ENCODE data around the gene ABCD3.
A peak's percentile ranks its signal among the peaks of the same experiment; 100 is the strongest.
"Not testable (repeated sequence)": the region's sequence is repeated elsewhere in the genome, so short reads cannot be mapped to it uniquely, and the experiment has no call there.

ABCD3 gene

DNA sequence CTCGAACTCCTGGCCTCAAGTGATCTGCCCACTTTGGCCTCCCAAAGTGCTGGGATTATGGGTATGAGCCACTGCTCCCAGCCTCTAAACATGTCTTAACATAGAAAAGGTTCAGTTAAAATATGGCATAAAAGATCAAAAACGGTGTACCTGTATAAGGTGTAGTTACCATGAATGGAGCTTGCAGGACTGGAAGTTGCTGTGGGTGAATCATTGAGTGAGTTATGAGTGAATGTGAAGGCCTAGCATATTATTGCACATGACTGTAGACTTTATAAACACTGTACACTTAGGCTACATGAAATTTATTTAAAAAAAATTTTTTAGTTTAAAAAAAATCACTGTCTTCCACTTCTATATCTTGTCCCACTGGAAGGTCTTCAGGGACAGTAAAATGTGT lies 15.7 kb downstream of the ABCD3 start:
- TF ChIP-seq, protein P1, sequence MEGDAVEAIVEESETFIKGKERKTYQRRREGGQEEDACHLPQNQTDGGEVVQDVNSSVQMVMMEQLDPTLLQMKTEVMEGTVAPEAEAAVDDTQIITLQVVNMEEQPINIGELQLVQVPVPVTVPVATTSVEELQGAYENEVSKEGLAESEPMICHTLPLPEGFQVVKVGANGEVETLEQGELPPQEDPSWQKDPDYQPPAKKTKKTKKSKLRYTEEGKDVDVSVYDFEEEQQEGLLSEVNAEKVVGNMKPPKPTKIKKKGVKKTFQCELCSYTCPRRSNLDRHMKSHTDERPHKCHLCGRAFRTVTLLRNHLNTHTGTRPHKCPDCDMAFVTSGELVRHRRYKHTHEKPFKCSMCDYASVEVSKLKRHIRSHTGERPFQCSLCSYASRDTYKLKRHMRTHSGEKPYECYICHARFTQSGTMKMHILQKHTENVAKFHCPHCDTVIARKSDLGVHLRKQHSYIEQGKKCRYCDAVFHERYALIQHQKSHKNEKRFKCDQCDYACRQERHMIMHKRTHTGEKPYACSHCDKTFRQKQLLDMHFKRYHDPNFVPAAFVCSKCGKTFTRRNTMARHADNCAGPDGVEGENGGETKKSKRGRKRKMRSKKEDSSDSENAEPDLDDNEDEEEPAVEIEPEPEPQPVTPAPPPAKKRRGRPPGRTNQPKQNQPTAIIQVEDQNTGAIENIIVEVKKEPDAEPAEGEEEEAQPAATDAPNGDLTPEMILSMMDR (IDR thresholded peaks at IDR 0.05; ENCODE audit: low read depth, low read length), result no peak

DNA sequence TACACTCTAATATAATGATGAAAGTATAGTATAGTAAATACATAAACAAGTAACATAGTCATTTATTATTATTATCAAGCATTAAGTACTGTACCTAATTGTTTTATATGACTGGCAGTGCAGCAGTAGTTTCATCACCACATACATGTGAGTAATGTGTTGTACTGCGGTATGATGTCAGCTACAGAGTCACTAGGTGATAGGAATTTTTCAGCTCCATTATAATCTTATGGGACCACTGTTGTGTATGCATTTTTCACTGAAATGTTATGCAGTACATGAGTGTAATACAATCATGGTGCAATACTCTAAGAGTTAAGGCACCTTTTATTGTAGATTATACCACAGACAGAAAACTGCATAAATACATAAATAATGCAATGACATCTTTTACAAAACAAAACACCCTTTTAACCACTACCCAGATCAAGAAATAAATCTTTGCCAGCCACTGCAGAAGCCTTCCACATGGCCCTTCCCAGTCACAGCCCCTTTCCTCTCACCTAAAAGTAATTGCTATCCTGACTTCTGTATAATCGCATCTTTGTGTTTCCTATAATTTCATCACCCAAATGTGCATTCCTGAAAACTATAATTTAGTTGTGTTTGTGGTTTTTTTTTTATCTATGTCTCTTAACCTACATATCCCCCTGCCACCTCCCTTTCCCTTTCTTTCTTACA lies 16.3 kb downstream of the ABCD3 start:
- DNase-seq, result no peak
- Histone ChIP-seq H3K27ac (no peak overlapping the region), H3K4me3 (ENCODE audit: low read depth, low read length) (no peak overlapping the region), H3K27me3 (ENCODE audit: insufficient read depth, low read depth, severe bottlenecking) (no peaks in the 10 kb centered on the region), H3K36me3 (no peaks in the 10 kb centered on the region; the same call in 1 of the 2 replicates), H3K9me3 (ENCODE audit: severe bottlenecking) (no peaks in the 10 kb centered on the region)
- TF ChIP-seq, protein P1 (IDR thresholded peaks at IDR 0.05; ENCODE audit: low read depth, low read length), result no peak

More for the DNA sequence above, 15.7 kb downstream of the ABCD3 start:
- no peak overlapping the region for H3K4me3 ChIP-seq (ENCODE audit: low read depth, low read length)
- no peak overlapping the region for H3K27ac ChIP-seq
- H3K9me3 ChIP-seq (ENCODE audit: severe bottlenecking), result no peaks in the 10 kb centered on the region
- no peaks in the 10 kb centered on the region; the same call in 1 of the 2 replicates for H3K36me3 ChIP-seq
- H3K27me3 ChIP-seq (ENCODE audit: insufficient read depth, low read depth, severe bottlenecking), result no peaks in the 10 kb centered on the region
- no peak for DNase-seq

DNA sequence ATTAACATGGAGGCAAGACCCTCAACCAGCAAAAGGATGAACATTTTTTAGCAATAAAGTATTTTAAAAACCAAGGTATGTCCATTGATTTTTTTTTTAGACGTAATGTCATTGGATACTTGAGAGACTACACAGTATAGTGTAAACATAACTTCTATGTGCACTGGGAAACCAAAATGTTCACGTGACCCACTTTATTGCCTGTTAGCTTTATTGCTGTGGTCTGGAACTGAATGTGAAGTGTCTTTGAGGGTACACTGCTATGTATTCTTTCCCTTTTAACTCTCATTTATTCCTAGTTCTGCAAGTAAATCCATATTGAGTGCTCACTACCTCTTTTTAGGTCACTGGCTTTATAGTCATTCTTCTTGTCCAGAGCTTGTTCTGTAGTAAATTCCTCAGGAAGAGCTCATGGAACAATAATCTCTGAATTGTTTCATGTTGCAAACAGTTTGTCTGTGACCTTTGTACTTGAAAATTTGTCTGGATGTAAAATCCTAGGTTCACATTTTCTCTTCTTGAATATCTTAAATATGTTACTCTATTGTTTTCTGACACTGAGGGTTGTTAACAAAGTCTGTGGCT lies 20.6 kb downstream of the ABCD3 start:
- no peak for DNase-seq

DNA sequence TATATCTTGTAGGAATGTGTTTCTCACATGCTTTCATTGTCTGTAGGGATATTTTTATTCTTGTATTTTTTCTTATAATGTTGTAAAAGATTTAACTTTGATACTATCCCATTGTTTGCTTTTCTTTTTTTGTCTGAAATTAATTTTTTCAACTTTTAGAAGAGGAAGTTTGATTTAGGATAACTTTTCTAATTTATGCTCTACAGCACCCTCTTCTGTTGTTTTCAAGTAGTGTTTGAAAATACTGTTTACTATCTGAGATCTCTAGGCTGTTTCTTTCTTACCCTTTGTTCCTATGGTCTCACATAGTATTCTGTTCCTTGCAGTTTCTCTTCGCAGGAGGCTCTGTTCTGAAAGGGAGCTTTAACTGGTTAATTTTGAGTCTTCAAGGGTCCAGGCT lies 21.9 kb downstream of the ABCD3 start:
- H3K36me3 ChIP-seq, result no peaks in the 10 kb centered on the region; the same call in 1 of the 2 replicates
- H3K4me3 ChIP-seq (ENCODE audit: low read depth, low read length), result no peak overlapping the region
- TF ChIP-seq, protein P1 (IDR thresholded peaks at IDR 0.05; ENCODE audit: low read depth, low read length), result no peak
- peaks cover 3% of the 10 kb centered on the region for H3K9me3 ChIP-seq (ENCODE audit: severe bottlenecking)
- DNase-seq, result no peak
- H3K27me3 ChIP-seq (ENCODE audit: insufficient read depth, low read depth, severe bottlenecking), result no peaks in the 10 kb centered on the region
- no peak overlapping the region for H3K27ac ChIP-seq

More for the DNA sequence above, 20.6 kb downstream of the ABCD3 start:
- Histone ChIP-seq H3K36me3 (no peaks in the 10 kb centered on the region; the same call in 1 of the 2 replicates), H3K27ac (no peak overlapping the region), H3K4me3 (ENCODE audit: low read depth, low read length) (no peak overlapping the region), H3K9me3 (ENCODE audit: severe bottlenecking) (no peaks in the 10 kb centered on the region), H3K27me3 (ENCODE audit: insufficient read depth, low read depth, severe bottlenecking) (no peaks in the 10 kb centered on the region)
- TF ChIP-seq, protein P1 (IDR thresholded peaks at IDR 0.05; ENCODE audit: low read depth, low read length), result no peak

DNA sequence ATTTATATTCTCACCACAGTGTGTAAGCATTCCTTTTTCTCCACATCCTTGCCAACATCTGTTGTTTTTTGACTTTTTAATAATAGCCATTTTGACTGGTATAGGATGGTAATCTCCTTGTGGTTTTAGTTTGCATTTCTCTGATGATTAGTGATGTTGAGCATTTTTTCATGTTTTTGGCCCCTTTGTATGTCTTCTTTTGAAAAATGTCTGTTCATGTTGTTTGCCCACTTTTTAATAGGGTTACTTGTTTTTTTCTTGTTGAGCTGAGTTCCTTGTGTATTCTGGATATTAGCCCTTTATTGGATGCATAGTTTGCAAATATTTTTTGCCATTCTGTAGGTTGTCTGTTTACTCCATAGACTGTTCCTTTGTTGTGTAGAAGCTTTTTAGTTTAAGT lies 24.9 kb downstream of the ABCD3 start:
- H3K27ac ChIP-seq; H3K36me3 ChIP-seq; H3K9me3 ChIP-seq (ENCODE audit: severe bottlenecking); DNase-seq; H3K27me3 ChIP-seq (ENCODE audit: insufficient read depth, low read depth, severe bottlenecking); H3K4me3 ChIP-seq (ENCODE audit: low read depth, low read length): not testable (repeated sequence)

DNA sequence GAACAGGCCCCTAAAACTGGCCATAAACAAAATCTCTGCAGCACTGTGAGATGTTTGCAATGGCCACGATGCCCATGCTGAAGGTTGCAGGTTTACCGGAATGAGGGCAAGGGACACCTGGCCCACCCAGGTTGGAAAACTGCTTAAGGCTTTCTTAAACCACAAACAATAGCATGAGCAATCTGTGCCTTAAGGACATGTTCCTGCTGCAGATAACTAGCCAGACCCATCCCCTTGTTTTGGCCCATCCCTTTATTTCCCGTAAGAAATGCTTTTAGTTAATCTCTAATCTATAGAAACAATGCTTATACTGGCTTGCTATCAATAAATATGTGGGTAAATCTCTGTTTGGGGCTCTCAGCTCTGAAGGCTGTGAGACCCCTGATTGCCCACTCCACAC lies 26.6 kb downstream of the ABCD3 start:
- H3K9me3 ChIP-seq (ENCODE audit: severe bottlenecking); H3K27me3 ChIP-seq (ENCODE audit: insufficient read depth, low read depth, severe bottlenecking); DNase-seq; H3K36me3 ChIP-seq; H3K27ac ChIP-seq; H3K4me3 ChIP-seq (ENCODE audit: low read depth, low read length): not testable (repeated sequence)

DNA sequence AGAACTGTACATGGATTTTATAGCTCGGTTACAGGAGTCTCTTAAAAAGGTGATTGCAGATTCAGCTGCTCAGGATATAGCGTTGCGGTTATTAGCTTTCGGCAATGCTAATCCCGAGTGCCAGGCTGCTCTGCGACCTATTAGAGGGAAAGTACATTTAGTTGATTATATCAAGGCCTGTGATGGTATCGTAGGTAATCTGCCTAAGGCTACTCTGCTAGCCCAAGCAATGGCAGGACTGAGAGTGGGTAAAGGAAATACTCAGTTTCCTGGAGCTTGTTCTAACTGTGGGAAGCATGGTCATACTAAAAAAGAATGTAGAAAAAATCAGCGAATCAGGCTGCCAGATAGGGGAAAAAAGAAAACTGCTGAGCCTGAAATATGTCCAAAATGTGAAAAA lies 27.5 kb downstream of the ABCD3 start:
- peaks cover 11% of the 10 kb centered on the region for H3K36me3 ChIP-seq
- not testable (repeated sequence) for H3K27me3 ChIP-seq (ENCODE audit: insufficient read depth, low read depth, severe bottlenecking); H3K27ac ChIP-seq; H3K9me3 ChIP-seq (ENCODE audit: severe bottlenecking); H3K4me3 ChIP-seq (ENCODE audit: low read depth, low read length)
- DNase-seq, result peak; percentile 44

DNA sequence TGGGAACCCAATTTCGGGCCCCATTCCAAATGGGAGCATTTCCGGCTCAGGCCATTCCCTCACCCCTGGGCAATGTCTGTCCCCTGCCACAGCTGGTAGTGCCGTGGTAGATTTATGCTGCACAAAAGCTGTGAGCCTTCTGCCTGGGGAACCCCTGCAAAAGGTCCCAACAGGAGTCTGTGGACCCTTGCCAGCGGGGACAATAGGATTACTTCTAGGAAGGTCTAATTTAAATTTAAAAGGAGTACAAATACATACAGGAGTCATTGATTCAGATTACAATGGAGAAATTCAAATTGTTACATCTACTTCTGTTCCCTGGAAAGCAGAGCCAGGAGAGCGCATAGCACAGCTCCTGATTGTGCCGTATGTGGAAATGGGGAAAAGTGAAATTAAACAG lies 28.0 kb downstream of the ABCD3 start:
- H3K27me3 ChIP-seq (ENCODE audit: insufficient read depth, low read depth, severe bottlenecking); DNase-seq; H3K4me3 ChIP-seq (ENCODE audit: low read depth, low read length); H3K27ac ChIP-seq; H3K9me3 ChIP-seq (ENCODE audit: severe bottlenecking): not testable (repeated sequence)
- H3K36me3 ChIP-seq, result peaks cover 12% of the 10 kb centered on the region

DNA sequence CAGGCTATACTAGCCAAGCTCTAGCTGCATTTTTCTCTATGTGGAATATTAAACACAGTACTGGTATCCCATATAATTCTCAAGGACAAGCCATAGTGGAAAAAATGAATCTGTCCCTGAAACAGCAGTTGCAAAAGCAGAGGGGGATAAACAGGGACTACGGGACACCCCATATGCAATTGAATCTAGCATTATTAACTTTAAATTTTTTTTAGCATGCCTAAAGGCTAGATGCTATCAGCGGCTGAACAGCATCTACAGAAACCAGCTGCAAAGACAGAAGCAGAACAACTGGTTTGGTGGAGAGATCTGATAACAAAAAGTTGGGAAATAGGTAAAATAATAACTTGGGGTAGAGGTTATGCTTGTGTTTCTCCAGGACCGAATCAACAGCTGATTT lies 30.6 kb downstream of the ABCD3 start:
- H3K9me3 ChIP-seq (ENCODE audit: severe bottlenecking); H3K4me3 ChIP-seq (ENCODE audit: low read depth, low read length); H3K27ac ChIP-seq; DNase-seq; H3K27me3 ChIP-seq (ENCODE audit: insufficient read depth, low read depth, severe bottlenecking): not testable (repeated sequence)
- peaks cover 12% of the 10 kb centered on the region for H3K36me3 ChIP-seq

All from WERI-Rb-1 (cell line).